SK-N-MC (cell line): Measurements from ENCODE around the gene PARVA.

Experiments
- EZH2 ChIP-seq: fragments of 200-600 bp; sonication (generic); IDR thresholded peaks from one replicate; pipeline ENCODE4 v1.6.1; 2017; ENCODE audit warnings: antibody characterized with exemption
- FOXP2 ChIP-seq: optimal IDR thresholded peaks from 2 replicates; pipeline ENCODE3; 2011; ENCODE audit warnings: mild to moderate bottlenecking, moderate library complexity; ENCODE audit not compliant: insufficient read depth; ENCODE audit errors: extremely low read length, control extremely low read depth
- POLR2AphosphoS5 ChIP-seq: IDR thresholded peaks from 2 replicates; pipeline ENCODE4 v1.6.1; 2012; ENCODE audit warnings: mild to moderate bottlenecking, low read depth, low read length, borderline replicate concordance

- TF ChIP-seq EZH2, result no peak
- TF ChIP-seq POLR2AphosphoS5, result no peak
- TF ChIP-seq FOXP2, result no peak
Measured at GRCh38 chr11:12388173-12388572, 10.8 kb downstream of the PARVA start.
